ENCODE results near the gene SLC1A4.
A peak's percentile ranks its signal among the peaks of the same experiment; 100 is the strongest.
"Not testable (repeated sequence)": the region's sequence is repeated elsewhere in the genome, so short reads cannot be mapped to it uniquely, and the experiment has no call there.

The SLC1A4 gene

DNA sequence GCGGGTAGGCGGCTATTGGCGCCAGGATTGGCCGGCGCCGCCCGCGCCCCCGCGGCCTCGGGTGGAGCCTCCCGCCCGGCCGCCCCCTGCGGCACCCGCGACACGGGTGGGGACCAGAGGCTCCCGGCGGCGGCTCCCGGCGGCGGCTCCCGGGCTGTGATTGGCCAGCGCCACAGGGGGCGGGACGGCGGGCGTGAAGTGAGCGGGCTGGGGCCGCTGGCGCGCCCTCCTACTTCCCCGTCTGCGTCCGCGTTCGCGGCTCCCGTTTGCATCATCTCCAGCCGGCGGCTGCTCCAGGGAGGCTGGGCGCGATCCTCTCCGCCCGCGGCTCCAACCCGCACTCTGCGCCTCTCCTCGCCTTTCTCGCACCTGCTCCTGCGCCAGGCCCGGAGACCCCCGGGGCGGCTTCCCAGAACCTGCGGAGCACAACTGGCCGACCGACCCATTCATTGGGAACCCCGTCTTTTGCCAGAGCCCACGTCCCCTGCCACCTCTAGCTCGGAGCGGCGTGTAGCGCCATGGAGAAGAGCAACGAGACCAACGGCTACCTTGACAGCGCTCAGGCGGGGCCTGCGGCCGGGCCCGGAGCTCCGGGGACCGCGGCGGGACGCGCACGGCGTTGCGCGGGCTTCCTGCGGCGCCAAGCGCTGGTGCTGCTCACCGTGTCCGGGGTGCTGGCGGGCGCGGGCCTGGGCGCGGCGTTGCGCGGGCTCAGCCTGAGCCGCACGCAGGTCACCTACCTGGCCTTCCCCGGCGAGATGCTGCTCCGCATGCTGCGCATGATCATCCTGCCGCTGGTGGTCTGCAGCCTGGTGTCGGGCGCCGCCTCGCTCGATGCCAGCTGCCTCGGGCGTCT is at the start of gene SLC1A4:
Gene SLC1A4 (plus strand): TSS at position 274 of the 856 bp plus-strand sequence. CDS start 245 bp downstream, at position 519.
- DNase-seq: peak; percentile 81

- DNase-seq: no peak
These were observed 48.1 kb upstream of the SLC1A4 start for GRCh38 chr2:64941143-64941542.

GRCh38 chr2:64941801-64942200 is 47.4 kb upstream of the SLC1A4 start:
- no peak for DNase-seq

GRCh38 chr2:64942693-64943092 is 46.5 kb upstream of the SLC1A4 start:
- no peak for DNase-seq

- no peak for DNase-seq
These were observed 45.6 kb upstream of the SLC1A4 start for GRCh38 chr2:64943387-64944150.

DNA sequence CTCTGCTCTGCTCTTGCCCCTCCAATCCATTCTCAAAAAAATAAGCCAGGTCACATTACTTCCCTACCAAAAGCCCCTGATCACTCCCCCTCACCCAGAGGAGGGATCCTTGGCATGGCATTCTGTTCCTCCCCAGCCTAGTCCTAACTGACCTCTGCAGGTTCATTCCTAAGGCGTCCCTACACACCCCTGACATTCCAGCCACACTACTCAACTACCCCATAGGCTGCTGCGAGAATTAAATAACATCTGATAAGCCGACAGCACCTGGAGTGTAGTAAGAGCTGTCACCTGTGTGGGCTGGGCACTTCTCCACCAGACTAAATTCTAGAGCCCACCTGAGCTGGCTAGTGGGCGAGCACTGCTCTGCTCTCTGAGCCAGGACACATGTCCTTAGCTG is 44.7 kb upstream of the SLC1A4 start:
- no peak for DNase-seq

- peak; percentile 66 for DNase-seq
These were observed 43.0 kb upstream of the SLC1A4 start for GRCh38 chr2:64945973-64946768.

DNA sequence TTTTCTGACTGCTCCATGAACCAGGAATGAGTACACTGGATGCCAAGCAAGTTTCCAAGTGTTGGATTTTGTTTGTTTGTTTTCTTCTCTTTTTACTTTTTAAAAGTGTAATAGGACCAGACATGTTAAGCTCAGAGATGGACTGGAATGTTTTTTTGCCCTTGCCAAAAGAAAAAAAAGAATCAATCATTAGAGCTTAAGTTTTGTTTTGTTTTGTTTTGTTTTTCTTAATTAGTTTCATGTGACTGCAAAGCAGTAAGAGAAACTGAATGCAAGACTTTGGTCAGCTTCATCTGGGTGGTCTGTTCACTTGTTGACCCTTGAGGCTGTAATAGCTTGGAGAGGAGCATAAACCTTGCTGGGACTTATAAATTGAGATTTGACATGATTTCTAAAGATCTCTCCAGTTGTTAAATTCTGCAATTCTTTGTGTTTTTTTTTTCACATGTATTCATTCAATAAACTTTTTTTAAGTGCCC is 42.4 kb upstream of the SLC1A4 start:
- DNase-seq: no peak

GRCh38 chr2:64947885-64948284 is 41.3 kb upstream of the SLC1A4 start:
- no peak for DNase-seq

DNA sequence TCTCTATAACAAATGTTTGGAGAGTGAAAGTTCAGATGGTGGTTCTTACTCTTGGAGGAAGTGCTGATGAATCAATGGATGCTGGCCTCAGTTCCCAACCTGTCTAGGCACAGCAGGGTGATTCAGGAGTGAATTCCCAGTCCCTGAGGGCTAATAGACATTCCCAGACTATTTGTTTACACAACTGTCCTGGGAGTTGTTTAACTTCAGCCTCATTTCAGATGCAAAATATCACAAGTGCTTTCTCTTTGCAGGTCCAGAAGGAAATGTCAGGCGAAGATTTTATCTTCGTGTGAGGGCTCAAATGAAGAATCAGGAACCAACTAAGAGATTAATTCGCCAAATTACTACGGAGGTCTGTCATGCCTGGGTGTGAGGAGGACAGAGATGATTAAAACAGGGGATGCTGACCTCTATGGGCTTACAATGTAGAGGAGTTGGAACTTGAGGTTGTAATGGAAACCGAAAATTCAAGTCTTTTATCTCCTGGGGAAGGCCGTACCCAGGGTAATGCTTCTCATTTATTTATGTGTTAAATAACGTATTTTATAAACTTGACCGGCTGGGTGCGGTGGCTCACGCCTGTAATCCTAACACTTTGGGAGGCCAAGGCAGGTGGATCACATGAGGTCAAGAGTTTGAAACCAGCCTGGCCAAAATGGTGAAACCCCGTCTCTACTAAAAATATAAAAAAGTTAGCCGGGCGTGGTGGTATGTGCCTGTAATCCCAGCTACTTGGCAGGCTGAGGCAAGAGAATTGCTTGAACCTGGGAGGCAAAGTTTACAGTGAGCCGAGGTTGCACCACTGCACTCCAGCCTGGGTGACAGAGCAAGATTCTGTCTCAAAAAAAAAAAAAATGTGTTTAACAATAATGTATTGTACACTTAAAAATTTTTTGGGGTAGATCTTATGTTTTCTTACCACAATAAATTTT is 38.7 kb upstream of the SLC1A4 start:
- no peak for DNase-seq

DNA sequence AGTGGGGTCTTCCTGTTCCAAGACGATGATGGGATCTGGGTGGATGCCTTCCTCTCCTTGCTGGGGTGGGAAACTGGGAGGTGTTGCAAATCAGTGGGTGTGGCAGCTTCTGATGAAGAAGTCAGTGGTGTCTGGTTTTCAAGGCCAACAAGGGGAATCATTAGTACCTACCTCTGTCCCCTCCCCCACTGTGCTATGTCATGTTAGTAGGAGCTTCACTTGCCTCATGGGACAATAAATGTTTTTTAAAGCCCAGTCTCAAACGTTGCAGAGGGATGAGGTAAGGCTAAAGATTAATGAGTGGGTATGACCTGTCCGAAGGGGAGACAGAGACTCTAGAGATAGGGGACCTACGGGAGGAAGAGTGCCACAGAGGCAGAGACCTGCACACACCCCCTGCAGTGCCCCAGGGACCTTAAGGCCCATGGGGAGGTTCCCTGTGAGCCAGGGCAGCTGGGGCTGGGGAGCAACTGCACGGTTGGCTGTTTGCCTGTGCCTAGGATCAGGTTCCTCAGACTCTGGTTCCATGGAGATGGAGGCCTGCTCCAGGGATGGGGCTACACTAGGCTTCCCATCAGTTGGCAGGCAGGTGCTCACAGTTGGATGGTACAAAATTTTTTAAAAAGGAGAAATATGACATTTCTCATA is 37.8 kb upstream of the SLC1A4 start:
- DNase-seq: no peak

DNA sequence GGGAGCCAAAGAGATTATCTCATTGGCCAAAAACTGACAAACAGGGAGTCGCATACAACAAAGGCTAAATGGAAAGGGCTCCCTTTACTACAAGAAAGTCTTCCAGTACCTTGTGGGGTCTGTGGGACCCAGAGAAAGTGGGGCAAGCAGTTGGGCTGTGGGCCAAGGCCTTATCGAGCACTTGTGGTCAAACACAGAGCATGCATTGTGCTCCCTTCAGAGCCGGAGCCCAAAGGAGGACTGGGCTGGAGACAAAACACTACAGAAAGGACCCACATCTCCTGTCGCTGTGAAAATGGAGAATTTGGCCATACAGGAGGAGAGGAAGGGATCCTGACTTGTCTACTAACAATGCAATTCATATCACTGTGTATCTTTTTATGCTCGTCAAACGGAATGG is 37.1 kb upstream of the SLC1A4 start:
- DNase-seq: no peak

GRCh38 chr2:64952511-64953482 is 36.4 kb upstream of the SLC1A4 start:
- DNase-seq: no peak

GRCh38 chr2:64955467-64955866 is 33.7 kb upstream of the SLC1A4 start:
- DNase-seq: no peak

GRCh38 chr2:64957109-64957903 is 31.9 kb upstream of the SLC1A4 start:
- DNase-seq: no peak

DNA sequence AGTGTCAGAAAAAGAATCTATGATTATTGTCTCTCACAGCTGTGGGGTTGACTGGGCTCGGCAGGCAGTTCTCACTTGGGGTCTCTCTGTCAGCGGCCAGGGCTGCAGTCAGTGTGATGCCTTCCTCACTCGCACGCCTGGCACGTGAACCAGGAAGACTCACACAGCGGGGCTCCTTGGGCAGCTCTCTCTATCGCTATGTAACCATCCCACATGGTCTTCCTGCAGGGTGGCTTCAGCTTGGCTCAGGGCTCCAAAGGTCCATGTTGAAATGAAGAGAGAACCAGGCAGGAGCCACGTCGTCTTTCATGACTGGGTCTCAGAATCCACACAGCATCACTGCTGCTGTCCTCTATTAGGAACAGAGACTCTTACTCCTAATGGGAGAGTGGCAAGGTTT is 30.6 kb upstream of the SLC1A4 start:
- no peak for DNase-seq

DNA sequence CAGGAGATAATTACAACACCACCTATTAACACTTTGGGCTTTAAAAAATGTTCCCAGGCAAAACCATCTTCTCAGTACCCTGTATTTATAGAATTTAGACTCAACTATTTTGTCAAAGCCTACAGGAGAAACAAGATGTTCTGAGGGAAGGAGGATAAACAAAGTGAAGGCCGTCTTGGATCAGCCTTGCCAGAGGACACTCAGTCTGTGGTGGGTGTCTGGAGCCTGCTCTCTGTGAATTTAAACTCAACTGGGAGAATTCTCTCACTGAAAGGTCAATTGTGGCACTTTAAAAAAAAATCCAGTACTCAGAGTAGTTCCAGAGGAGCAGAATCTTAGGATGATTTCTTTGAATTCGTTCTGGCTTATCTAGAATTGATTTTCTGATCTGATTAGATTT is 28.4 kb upstream of the SLC1A4 start:
- no peak for DNase-seq

- DNase-seq: not testable (repeated sequence)
These were observed 26.1 kb upstream of the SLC1A4 start for GRCh38 chr2:64963138-64963537.

DNA sequence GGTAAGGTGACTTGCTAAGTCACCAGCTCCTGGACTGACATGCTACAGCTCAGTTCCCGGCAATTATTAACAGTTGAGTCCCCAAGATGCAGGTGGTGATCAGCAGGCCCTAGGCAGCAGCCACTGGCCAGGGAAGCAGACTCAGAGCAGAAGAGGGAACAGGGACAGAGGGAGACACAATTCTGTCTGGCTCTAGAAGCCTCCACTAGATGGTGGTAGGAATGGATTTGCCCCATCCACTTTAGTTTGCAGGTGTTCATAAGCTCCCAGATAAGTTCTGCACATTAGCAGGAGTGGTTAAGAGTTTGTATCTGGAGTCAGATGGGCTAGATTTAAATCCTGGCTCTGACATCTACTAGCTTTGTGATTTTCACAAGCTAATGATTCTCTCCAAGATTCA is 25.5 kb upstream of the SLC1A4 start:
- DNase-seq: no peak

Measured in CD4-positive, alpha-beta T cell treated with Interleukin-6 for 4 hours (primary cell).